Caco-2 (cell line): ENCODE results near the gene IKBKE. TPM values are rescaled to one million over a fixed set of nuclear protein-coding genes. Genes with fewer than 3 reads are reported as not detected.

Source experiments
- BruUV-seq: library from RNA; stranded (reverse); fragments of 400-500 nt; replicated peaks from 2 replicates; lab custom pipeline; 2021; lab: Mats Ljungman, UMichigan
- CTCF ChIA-PET: fragments of 300-600 bp; sonication (Branson Sonifier 250); formaldehyde crosslinking; loops from one replicate; lab custom pipeline; 2022; ENCODE audit warnings: antibody characterized with exemption; lab: Charles Lee
- POLR2A ChIA-PET: fragments of 300-600 bp; sonication (Branson Sonifier 250); formaldehyde crosslinking; loops from one replicate; lab custom pipeline; 2022; ENCODE audit warnings: antibody characterized with exemption; lab: Charles Lee
- DNase-seq, 2 experiments: peaks; one replicate each; pipeline versions ENCODE4 v3.0.0 to v3.0.0-alpha.2; 2020 to 2022
- H3K27me3 ChIP-seq: replicated peaks from 2 replicates; pipeline ENCODE4 v1.6.0; 2011; ENCODE audit warnings: low read length; ENCODE audit not compliant: control insufficient read depth, insufficient read depth
- H3K36me3 ChIP-seq: 2 replicates; pipeline ENCODE4 v1.5.1; 2011; ENCODE audit warnings: low read length; ENCODE audit not compliant: control insufficient read depth, insufficient read depth
- H3K4me1 ChIP-seq: fragments of 250-450 bp; sonication (Bioruptor Pico); 2 replicates; pipeline ENCODE4 v1.5.1; 2020; ENCODE audit warnings: mild to moderate bottlenecking
- H3K4me3 ChIP-seq: 2 replicates; pipeline ENCODE4 v1.5.1; 2011; ENCODE audit warnings: low read depth, mild to moderate bottlenecking, control low read depth, low read length
- H3K9me3 ChIP-seq: fragments of 250-450 bp; sonication (Bioruptor Pico); 2 replicates; pipeline ENCODE4 v1.5.1; 2020; ENCODE audit warnings: mild to moderate bottlenecking, moderate library complexity
- H3K27ac Mint-ChIP-seq: one replicate; pipeline ENCODE4 v1.8.0; 2022; ENCODE audit warnings: mixed read lengths; ENCODE audit not compliant: unreplicated experiment
- H3K27me3 Mint-ChIP-seq: one replicate; pipeline ENCODE4 v1.8.0; 2022; ENCODE audit warnings: mixed read lengths; ENCODE audit not compliant: insufficient read depth, unreplicated experiment
- H3K36me3 Mint-ChIP-seq: one replicate; pipeline ENCODE4 v1.8.0; 2022; ENCODE audit warnings: mild to moderate bottlenecking, mixed read lengths; ENCODE audit not compliant: insufficient read depth, unreplicated experiment
- H3K4me1 Mint-ChIP-seq: one replicate; pipeline ENCODE4 v1.8.0; 2022; ENCODE audit warnings: low read depth, mixed read lengths; ENCODE audit not compliant: unreplicated experiment
- H3K4me3 Mint-ChIP-seq: one replicate; pipeline ENCODE4 v1.8.0; 2022; ENCODE audit warnings: mild to moderate bottlenecking, moderate library complexity, mixed read lengths; ENCODE audit not compliant: unreplicated experiment
- H3K9me3 Mint-ChIP-seq: one replicate; pipeline ENCODE4 v1.8.0; 2022; ENCODE audit warnings: mixed read lengths; ENCODE audit not compliant: unreplicated experiment
- intact Hi-C: fragments of 100-400 bp; cut with micrococcal nuclease; formaldehyde crosslinking; loops from one replicate; pipeline ENCODE4 v1.10.0; 2022; ENCODE audit not compliant: unreplicated experiment
- total RNA-seq: library from RNA; stranded (reverse); gene quantifications from 2 replicates; pipeline ENCODE4 v1.2.3, GENCODE V29; 2022
- TF ChIP-seq, protein P1 (sequence below), 2 experiments: fragments of 200-600 bp in 1 of 2; IDR thresholded peaks; 1 replicate in 1 of 2; 2 replicates in 1 of 2; pipeline versions ENCODE4 v1.5.1 to v1.8.0; 2011 to 2022; ENCODE audit warnings: antibody characterized with exemption in 1 of 2, control low read depth in 1 of 2, inconsistent platforms in 1 of 2, low read depth in 1 of 2, low read length in 1 of 2, mild to moderate bottlenecking in 1 of 2, moderate library complexity in 1 of 2; ENCODE audit not compliant: insufficient read depth in 1 of 2, severe bottlenecking in 1 of 2, unreplicated experiment in 1 of 2

Gene IKBKE
- total RNA-seq, 1 experiment from 2014 or later: 9.0 TPM

DNA sequence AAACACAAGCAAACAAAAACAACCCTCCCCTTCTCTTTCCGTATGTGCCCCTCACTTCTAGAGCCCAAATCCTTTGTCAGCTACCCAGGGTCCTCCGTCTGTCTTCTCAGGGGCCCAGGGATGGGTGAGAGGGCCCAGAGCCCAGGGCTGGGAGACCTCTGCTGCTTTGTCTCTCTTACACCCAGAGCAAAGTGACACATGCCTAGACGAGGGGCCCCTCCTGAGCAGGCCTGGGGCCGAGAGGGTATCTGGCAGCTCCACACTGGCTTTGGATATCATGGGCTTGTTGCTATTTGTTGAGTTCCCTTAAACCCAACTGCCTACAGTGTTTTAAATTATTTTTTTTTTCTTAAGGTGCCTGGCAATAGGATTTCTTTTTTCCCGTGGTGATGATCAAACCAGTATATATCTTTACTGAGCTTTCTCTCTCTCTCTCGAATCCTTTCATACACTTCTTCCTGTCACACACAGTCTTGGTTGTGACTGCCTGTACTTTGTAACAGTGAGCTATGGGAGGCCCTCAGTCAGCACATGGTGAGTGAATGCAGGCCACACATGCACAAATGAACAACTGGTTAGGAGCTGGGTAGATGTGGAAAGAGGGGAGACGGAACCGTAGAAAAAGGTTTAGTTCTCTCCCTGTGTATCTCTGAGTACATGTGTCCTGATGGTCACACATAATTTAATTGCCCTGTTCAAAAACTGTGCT lies 51.6 kb downstream of the IKBKE start:
- TF ChIP-seq, protein P1, sequence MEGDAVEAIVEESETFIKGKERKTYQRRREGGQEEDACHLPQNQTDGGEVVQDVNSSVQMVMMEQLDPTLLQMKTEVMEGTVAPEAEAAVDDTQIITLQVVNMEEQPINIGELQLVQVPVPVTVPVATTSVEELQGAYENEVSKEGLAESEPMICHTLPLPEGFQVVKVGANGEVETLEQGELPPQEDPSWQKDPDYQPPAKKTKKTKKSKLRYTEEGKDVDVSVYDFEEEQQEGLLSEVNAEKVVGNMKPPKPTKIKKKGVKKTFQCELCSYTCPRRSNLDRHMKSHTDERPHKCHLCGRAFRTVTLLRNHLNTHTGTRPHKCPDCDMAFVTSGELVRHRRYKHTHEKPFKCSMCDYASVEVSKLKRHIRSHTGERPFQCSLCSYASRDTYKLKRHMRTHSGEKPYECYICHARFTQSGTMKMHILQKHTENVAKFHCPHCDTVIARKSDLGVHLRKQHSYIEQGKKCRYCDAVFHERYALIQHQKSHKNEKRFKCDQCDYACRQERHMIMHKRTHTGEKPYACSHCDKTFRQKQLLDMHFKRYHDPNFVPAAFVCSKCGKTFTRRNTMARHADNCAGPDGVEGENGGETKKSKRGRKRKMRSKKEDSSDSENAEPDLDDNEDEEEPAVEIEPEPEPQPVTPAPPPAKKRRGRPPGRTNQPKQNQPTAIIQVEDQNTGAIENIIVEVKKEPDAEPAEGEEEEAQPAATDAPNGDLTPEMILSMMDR (IDR thresholded peaks at IDR 0.05; ENCODE audit: insufficient read depth in 1 of 2, low read depth in 1 of 2, low read length in 1 of 2, severe bottlenecking in 1 of 2, unreplicated experiment in 1 of 2): no peak
- Histone ChIP-seq H3K27me3 (no peaks in the 10 kb centered on the region), H3K36me3 (no peaks in the 10 kb centered on the region), H3K4me1 (peaks cover 18% of the 10 kb centered on the region), H3K4me3 (no peak overlapping the region), H3K9me3 (no peaks in the 10 kb centered on the region)
- Mint-ChIP-seq H3K27ac (no peak overlapping the region), H3K4me1 (peaks cover 18% of the 10 kb centered on the region), H3K9me3 (no peaks in the 10 kb centered on the region), H3K36me3 (no peaks in the 10 kb centered on the region), H3K27me3 (no peaks in the 10 kb centered on the region), H3K4me3 (no peak overlapping the region)
- CTCF ChIA-PET: interaction anchor here (0.6 to 0.9 kb wide), 2 partner anchors 23 to 91 kb away, joined by 3 to 5 read pairs; partner anchors contain the start of gene EIF2D
- no TSS peak for BruUV-seq
- intact Hi-C loops: no loop called here
- DNase-seq: no peak
- POLR2A ChIA-PET: no interaction called here

- BruUV-seq: no TSS peak
- POLR2A ChIA-PET: no interaction called here
- no peak overlapping the region for H3K27ac Mint-ChIP-seq
Observed at GRCh38 chr1:206524739-206525364, 54.6 kb downstream of the IKBKE start.

More at GRCh38 chr1:206524739-206525364, 54.6 kb downstream of the IKBKE start:
- no peaks in the 10 kb centered on the region for H3K9me3 ChIP-seq
- Mint-ChIP-seq H3K27me3 (no peaks in the 10 kb centered on the region), H3K4me1 (peaks cover 18% of the 10 kb centered on the region), H3K9me3 (no peaks in the 10 kb centered on the region), H3K36me3 (no peaks in the 10 kb centered on the region), H3K4me3 (no peak overlapping the region)
- intact Hi-C loops: no loop called here
- CTCF ChIA-PET: interaction anchor here (0.5 kb wide), 1 partner anchor 30 kb away, joined by 3 read pairs; no protein-coding TSS in a partner anchor
- H3K27me3 ChIP-seq: no peaks in the 10 kb centered on the region
- TF ChIP-seq, protein P1 (IDR thresholded peaks at IDR 0.05; ENCODE audit: insufficient read depth in 1 of 2, low read depth in 1 of 2, low read length in 1 of 2, severe bottlenecking in 1 of 2, unreplicated experiment in 1 of 2): no peak
- no peak for DNase-seq
- H3K4me3 ChIP-seq: no peak overlapping the region
- peaks cover 18% of the 10 kb centered on the region for H3K4me1 ChIP-seq
- no peaks in the 10 kb centered on the region for H3K36me3 ChIP-seq
